ENCODE measurements around the gene PCARE.

DNA sequence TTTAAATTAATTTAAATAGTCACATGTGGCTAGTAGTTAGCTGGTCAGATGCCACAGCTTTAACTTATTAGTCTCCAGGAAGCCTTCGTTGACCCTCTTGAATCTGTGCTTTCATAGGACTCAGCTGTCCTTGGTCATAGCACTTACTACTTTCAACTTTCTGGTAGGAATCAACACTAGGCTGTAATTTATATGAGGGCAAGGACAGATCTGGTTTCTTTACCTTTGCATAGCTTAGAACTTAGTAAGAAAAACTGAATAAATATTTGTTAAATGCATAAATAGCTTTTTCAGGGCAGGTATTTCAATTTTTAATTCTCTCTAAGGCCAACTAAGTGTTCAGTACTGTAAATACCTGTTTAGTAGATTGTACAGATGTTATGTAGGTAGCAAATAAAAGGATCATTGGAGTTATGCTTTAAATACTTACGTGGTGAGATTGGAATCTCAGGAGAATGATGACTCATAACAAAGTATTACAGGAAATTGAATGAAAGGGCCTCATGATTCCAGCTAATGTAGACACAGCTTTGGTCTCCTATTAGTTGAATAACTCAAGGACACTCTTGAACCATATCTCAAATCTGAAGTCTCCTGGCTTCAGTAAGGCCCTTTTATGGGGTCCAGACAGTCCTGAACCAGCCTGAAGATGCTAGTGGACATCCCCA lies 43.4 kb upstream of the PCARE start:
- TF ChIP-seq, protein P1, sequence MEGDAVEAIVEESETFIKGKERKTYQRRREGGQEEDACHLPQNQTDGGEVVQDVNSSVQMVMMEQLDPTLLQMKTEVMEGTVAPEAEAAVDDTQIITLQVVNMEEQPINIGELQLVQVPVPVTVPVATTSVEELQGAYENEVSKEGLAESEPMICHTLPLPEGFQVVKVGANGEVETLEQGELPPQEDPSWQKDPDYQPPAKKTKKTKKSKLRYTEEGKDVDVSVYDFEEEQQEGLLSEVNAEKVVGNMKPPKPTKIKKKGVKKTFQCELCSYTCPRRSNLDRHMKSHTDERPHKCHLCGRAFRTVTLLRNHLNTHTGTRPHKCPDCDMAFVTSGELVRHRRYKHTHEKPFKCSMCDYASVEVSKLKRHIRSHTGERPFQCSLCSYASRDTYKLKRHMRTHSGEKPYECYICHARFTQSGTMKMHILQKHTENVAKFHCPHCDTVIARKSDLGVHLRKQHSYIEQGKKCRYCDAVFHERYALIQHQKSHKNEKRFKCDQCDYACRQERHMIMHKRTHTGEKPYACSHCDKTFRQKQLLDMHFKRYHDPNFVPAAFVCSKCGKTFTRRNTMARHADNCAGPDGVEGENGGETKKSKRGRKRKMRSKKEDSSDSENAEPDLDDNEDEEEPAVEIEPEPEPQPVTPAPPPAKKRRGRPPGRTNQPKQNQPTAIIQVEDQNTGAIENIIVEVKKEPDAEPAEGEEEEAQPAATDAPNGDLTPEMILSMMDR (IDR thresholded peaks at IDR 0.05), result no peak
- TF ChIP-seq POLR2A (IDR thresholded peaks at IDR 0.05), result no peak

All from right lobe of liver (tissue), 4 donors.